Right forelimb (tissue), 1 donor: ENCODE results near the gene LRP1B.
"Not testable (repeated sequence)": the region's sequence is repeated elsewhere in the genome, so short reads cannot be mapped to it uniquely, and the experiment has no call there.

Experiments
- DNase-seq: peaks from one replicate; pipeline ENCODE4 v3.0.0-alpha.2; 2018

The LRP1B gene

DNA sequence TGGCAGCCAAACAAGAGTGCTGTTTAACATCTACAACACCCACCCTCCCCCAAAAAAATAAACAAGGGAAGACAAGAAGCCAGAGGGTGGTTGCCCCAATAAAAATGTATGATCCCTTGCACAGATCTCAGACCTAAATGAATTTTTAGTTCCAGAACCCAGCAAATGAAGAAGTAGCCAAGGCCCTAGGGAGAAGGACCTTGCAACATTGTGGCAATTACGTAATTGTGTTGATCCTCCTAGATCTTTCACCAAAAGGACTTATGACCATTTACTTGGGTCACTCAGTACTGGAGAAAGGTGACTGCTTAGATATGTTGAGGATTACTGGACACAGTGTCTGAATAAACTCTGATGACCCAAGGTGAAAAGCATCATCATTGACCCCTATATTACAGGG lies 1393.8 kb downstream of the LRP1B start:
- DNase-seq, result no peak

DNA sequence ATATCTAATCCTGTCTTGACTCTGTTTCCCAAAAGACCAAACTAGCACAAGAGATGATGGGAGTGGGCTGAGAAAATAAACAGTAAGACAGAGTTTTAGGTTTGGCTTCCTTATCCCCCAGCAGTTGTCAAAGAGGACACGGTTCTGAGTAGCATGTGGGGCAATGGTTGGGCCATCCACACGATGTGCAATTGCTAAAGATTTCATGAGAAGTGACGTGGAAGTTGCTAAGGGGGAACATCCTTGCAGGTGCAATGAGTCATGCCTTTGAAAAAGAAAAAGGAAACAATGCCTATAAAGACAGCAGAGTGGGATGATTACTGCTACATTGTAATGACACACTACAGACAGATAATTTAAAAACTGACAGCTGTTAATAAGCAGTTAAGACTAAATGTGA lies 1395.8 kb downstream of the LRP1B start:
- no peak for DNase-seq

DNA sequence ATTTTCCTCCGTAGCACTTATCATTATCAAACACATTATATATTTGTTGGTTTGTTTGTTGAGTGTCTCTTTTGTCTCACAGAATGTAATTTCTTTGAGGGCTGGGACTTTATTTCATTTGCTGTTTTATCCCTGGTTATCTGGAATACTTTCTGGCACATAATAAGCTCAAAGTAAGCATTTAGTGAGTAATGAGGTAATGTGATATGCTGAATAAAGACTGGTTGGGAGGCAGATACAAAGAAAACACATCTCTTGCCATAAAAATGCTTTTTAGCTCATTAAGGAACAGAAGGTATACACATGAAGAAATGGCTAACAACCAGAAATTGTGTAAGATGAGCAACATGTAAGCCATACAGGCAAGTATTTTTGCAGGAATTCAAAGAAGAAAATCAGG lies 1411.8 kb downstream of the LRP1B start:
- no peak for DNase-seq

DNA sequence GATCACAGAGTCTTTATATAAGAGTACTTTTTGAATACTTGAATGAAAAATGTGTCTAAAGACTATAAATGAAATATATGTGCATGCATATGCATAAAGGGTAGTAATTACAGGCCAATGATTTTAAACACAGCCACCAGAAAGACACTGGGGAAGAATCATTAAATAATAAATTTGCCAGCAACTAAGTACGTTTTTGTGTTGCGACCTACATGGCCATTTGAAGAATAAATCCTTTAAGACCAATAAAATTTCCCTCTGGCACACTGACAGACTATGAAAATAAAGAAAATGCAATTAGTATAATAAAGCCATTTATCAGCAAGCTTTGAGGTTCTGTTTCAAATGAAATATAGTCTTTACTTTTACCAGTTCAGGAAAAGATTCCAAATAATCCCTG lies 1413.3 kb downstream of the LRP1B start:
- DNase-seq, result no peak

DNA sequence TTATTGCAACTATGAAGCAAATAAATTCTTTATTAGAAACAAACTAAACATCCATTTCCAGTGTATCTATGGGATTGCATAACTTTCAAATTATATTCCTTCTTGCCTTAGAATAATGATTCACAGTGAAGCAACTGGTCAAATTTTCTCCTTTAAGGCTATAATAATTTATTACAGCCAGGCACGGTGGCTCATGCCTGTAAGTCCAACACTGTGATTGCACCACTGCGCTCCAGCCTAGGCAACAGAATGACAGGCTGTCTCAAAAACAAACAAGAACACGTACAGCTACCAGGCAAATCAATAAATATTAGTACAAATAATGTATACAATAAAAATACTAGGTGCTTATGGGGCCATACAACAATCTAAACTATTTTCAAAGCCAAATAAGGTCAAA lies 1416.2 kb downstream of the LRP1B start:
- no peak for DNase-seq

DNA sequence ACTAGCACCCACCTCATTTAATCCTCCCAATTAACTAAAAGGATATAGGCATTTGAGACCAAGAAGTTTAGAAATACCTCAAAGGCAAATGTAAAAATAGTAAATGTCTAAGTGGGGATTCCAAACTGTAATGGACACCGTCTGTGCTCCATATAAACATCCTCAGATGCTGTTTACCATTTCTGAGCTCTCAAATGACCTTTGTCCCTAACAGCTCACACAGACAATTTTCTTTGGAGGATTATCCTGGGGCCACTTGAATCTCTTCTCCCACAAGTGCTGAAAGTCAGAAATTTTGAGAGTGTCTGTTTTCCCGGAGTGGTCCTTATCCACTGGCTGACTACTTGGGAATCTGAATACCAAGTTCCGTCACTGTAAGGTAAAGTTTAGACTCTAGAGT lies 1418.9 kb downstream of the LRP1B start:
- DNase-seq, result no peak

DNA sequence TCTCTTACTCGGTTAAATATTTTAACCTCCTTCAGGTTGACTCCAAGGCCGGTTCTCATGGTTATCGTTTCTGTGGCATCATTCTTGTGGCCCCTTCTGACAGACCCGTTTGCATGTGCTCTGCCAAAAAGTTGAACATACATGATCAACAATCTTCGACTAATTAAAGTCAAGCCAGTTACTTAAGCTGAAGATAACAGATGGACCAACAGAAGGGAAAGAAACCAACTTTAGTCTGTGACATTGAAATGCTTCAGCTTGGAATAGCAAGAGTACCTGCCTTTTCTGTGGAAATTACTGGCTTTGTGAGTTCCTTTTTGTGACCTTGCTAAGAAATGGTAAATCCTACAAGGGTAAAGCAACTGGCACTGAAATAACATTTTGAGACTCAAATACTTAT lies 1429.1 kb downstream of the LRP1B start:
- no peak for DNase-seq

DNA sequence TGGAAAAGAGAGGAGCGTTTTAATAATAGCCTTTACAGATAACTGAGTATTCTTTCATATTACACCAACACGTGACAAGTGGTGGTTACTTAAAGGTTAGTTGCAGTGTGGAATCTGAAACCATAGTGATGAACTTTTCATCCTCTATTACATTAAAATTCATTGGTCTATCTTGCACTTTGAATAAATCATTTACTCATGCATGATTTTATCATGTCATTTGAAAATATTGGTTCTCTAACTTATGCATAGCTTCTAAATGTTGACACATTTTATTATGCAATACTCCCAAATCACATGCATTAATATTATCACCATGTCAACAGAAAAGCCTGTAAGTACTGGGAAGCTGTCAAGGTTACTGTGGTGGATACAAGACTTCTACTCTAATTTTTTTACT lies 1432.2 kb downstream of the LRP1B start:
- no peak for DNase-seq

DNA sequence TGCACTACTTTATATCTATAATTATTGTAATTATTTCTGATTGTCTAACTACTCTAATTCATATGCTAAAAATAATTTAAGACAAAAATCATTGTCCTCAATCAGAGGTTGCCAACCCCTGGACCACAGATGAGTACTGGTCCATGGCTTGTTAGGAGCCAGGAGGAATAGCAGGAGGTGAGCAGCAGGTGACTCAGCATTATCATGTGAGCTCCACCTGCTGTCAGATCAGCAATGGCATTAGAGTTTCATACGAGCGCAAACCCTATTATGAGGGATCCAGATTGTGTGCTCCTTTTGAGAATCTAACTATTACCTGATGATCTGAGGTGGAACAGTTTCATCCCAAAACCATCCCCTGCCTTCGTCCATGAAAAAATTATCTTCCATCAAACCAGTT lies 1434.4 kb downstream of the LRP1B start:
- DNase-seq, result no peak

DNA sequence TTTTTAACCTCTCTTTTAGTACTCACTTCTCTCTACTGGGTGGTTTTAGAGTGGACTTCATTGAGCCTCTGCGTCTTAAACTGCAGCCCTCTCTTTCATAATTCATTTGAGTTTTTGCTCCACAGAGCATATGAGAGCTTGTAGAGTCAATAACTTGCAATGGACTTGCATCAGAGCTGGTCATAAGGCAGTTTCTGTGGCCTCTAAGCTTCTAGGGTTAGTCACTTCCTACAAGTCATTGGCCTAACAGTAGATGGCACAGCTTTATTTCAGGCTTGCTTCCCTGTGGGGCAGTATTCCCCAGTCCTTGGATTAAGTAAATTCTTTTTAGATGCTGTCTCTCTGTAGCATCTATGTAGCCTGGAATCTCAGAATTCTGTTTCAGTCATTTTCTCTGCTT lies 1435.7 kb downstream of the LRP1B start:
- no peak for DNase-seq

DNA sequence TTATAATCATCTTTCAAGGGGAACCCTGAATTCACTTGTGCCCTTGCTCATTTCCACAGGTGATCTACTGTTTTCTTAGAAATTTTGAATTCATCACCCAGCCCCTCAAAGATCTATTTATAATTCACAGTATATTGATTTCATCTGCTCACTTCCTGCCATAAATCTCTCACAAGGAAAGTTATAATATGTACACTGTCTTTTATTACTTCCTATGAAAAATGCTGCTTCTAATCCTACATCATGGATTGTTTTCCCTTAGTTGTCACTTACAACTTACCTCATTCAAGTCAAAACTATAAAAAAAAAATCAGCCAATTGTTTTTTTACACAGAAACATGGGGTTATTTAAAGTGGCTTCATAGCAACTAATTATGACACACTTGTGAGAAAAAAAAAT lies 1443.0 kb downstream of the LRP1B start:
- DNase-seq, result no peak

DNA sequence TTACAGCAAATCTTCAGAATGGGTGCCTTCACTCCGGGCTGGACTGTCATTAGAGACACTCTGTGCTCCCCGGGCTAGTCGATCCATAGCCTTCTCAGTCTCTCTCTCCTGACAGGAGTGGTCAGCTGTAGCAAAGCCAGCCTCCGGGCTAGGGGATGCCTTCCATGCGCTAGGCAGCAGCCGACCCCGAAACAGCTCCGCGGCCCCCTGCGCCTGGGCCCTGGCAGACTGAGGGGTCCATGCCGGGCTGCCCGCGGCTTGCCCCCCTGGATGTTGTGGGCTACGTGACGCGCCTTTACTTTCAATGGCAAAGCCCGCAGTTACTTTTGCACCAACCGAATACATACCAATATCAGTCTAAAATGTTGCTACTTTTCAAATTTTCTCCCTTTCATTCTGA lies 1447.2 kb downstream of the LRP1B start:
- DNase-seq, result no peak

DNA sequence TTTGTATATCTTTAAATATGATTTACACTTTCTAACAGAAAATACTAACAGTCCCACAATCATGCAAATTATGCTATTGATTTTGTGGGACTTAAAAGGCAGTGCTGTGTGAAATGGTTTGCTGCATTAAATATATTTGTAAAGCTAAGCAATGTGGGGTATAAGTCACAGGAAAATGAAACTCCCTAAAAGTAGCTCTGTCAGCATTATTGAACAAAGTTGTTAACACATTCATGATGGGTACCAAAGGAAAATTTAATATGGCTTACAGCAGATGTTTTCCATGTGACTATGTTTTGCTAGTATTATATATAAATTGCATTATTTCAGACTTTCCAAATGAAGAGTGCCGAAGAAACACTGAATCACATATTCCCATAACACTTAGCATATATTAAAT lies 1450.0 kb downstream of the LRP1B start:
- no peak for DNase-seq

DNA sequence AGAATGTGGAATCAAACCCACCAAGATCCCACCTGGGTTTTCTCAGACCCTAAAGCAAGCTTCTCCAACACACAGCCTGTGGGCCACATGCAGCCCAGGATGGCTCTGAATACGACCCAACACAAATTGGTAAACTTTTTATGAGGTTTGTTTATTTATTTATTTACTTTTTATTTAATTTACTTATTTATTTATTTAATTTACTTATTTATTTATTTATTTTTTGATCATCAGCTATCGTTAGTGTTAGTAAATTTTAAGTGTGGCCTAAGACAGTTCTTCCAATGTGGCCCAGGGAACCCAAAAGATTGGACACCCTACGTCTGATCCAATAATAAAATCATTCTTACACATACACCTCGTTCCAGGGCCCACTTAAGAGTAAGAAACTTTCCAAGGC lies 1451.1 kb downstream of the LRP1B start:
- no peak for DNase-seq

DNA sequence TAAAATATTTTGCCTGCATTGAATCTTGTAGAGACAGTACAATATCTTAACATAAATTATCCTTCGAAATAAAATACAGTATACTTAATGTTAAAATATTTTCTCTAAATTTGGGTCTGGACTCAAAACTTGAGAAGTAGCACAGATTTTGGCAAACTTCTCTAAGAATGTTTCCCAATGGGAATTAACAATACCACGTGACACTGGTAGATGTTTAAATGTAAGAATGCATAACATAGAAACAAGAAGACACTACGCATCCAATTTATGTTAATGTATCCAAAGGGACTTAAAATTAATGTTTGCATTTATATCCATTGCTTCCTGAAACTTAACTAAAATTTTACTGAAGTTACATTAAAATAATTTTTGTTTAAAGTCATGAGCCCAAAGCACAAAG lies 1460.9 kb downstream of the LRP1B start:
- no peak for DNase-seq

DNA sequence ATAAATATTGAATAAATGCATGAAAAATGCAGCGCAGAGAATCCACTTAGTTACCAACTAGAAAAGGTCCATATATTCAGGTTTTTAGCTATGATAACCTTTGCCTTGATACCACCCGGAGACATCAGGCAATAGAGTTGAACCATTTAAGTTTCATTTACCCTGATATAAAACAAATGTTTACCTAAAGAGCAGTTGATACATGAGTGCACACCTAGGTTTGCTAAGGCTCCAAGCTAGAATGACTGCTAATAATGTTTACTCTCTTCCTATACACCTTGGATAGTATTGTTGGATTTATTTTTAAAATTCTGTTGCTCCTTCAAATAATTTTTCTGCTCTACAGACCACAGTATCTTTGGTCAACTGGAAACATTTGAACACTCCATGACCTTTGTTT lies 1463.6 kb downstream of the LRP1B start:
- no peak for DNase-seq

DNA sequence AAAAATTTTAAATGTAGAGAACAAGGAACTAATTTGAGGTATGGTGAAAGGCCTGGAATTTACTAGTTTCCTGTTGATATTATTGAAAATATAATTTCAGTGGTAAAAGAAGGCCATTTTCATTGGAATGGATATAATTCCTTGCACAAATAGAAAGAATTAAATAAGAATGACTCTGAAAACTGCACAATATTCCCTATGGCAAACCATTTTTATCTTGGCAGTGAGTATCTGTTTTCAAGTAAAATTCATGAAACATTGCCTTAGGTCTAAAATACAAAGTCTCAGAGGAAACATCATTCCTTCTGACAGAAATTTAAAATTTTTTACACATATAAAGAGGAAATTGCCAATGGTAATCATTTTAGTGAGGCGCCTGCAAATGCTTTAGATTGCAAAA lies 1468.3 kb downstream of the LRP1B start:
- no peak for DNase-seq

DNA sequence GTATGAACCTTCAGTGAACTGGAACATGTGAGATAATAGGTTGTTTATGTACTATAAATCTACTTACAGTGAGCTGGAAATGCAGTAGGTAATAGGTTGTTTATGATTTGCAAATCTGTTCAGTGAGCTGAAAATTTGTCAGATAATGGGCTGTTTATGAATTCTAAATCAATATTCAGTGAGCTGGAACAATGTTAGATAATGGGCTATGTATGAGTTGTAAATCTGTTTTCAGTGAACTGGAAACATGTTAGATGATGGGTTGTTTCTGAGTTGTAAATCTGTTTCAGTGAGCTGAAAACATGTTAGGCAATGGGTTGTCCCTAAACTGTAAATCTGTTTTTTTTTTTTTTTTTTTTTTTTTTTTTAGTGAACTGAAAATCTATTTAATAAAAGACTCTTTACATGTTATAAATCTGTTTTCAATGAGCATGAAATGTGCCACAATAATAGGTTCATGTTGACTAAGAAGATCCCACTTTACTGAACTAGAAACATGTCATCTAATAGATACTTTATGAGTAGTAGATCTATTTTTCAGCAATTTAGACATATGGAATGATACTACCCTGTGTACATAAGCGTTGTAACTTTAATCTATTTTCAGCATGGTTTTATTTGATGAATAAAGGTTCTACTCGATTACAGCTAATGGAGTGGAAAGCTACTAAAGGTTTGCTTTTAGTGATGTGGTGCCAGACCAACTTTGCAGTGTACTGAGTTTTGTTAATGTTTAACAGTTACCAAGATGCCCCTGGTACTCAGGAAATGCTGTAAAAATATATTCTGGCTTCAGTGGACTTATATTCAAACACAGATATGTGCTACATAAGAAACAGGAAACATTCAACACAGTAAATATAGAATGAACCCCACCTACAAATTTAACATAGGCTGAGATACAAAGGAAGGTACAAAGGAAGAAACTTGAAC lies 1471.8 kb downstream of the LRP1B start:
- DNase-seq, result no peak

DNA sequence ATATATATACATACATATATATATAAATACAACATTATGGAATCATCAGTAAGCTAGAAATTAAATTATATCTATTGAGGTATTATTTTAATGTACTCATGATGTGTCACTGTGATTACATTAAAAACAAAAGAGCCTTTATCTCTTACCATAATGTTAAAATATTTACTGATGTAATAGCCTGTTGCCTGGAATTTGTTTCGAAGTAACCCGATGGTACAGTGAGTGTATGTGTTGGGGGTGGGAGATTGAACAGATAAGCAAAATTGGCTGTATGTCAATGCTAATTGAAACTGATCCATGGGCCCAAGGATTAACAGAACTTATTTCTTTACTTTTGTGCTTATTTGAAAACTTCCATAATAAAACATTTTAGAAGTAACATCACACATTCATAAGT lies 1473.2 kb downstream of the LRP1B start:
- DNase-seq, result no peak

DNA sequence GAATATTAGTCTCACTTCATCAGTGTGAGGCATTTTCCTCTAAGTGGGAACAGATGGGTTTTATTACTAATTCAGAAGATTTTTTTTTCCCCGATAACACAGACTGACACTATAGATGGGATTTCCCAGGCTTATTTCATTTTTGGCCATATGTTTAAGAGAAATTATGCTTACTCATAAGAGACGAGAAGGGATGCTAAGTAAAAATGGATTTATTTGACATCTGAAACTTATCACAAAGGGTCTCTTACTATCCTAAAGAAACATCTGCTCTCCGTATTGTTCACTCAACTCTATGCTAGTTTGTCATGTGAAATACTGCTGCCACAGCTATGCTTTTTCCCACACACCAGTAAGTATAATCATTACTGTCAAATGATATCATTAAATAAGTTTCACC lies 1476.3 kb downstream of the LRP1B start:
- DNase-seq, result no peak

DNA sequence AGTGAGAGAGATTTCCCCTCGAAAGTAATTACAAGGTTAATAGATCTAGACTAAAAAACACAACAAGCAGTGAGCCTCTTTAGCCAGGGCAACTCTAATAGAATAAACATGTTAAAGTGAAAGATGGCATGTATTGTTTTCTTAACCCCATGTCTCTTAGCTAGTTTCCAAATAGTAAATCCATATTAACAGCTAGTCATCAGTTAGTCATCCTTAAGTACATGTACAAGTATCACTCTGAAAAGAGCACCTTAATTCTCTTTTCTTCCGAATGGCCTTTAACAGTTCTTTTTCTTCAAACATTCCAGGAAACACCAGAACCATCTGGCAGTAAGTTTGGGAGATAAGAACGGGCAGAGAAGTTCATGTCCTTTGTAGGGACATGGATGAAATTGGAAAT lies 1480.0 kb downstream of the LRP1B start:
- no peak for DNase-seq

DNA sequence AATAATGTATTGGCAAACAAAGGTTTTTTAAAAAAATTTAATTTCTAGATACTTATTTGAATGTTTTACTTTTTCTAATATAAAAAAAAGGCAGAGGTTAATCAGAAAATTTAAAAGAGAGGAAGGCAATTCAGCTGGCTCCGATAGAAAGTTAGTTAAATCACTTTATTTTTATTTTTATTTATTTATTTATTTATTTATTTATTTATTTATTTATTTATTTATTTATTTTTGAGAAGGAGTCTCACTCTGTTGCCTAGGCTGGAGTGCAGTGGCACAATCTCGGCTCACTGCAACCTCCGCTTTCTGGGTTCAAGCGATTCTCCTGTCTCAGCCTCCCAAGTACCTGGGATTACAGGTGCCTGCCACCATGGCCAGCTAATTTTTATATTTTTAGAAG lies 1480.7 kb downstream of the LRP1B start:
- DNase-seq, result not testable (repeated sequence)

DNA sequence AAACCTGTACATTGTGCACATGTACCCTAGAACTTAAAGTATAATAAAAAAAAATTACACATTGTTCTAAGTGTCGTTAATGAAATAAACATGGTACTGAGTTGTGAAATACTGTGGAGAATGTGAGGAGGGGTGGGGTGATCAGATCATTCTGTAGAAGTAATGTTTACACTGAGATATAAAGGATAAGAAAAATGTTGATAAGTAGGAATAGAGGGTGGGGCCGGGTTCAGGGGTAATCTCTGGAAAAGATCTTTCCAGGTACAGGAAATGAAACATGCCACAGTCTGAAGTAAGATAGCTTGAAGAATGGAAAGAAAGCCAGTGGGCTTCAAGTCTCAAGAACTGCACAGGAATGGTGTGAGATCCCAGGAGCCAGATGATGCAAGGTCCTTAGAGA lies 1482.4 kb downstream of the LRP1B start:
- no peak for DNase-seq

DNA sequence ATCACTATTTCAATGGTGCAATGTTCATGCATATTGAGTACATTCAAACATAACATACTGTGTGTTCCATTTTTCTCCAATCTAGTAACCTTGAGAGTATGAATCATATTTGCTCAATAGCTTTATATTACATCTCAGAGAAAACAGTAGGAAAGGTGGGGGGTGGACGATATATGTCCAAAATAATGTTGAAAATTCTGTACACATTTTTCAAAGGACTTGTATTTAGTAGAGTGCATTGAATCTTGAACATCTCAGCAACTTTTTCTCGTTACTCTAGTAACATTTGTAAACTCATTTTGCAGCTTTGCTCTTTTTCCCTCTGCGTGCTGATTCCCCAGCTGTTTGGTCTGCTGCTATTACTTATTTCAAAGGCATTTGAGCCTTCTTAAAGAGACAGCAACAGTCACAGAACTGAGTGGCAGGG lies 1487.0 kb downstream of the LRP1B start:
- DNase-seq, result no peak

DNA sequence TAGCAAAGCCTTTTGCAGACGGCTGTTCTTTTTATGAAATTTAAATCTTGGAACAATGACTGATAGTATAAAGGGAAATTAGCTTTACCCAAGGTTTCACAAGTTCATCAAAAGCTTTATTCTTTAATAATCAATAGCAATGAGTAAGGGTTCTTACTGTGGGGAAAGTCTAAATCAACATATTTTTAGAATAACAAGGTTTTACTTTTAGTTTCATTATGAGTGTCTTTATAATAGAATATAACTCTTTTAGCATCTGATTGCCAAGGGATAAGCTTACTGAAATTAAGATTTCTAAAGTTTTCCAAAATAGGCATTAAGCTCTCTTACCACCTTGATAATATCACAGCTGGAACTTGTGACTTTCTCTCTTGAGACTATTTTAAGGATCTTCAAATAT lies 1489.7 kb downstream of the LRP1B start:
- no peak for DNase-seq
